PFSK-1 (cell line): ENCODE measurements around the gene GMPPB.

Source experiments
- FOXP2 ChIP-seq: optimal IDR thresholded peaks from 2 replicates; pipeline ENCODE3; 2011; ENCODE audit warnings: borderline replicate concordance, control low read depth, inconsistent platforms; ENCODE audit not compliant: insufficient read depth; ENCODE audit errors: extremely low read length, extremely low read depth
- POLR2AphosphoS5 ChIP-seq: IDR thresholded peaks from 2 replicates; pipeline ENCODE4 v1.6.1; 2012; ENCODE audit warnings: low read depth, mild to moderate bottlenecking, control low read depth, low read length, moderate library complexity
- REST ChIP-seq, 2 experiments: IDR thresholded peaks; 2 replicates each; pipeline versions ENCODE4 v1.6.1 to v1.8.0; 2011 to 2012; ENCODE audit warnings: low read depth in 2 of 2, low read length in 2 of 2, control low read depth in 1 of 2, inconsistent platforms in 1 of 2, mild to moderate bottlenecking in 1 of 2, moderate library complexity in 1 of 2; ENCODE audit not compliant: insufficient read depth in 1 of 2
- SIN3A ChIP-seq: IDR thresholded peaks from 2 replicates; pipeline ENCODE4 v1.6.1; 2012; ENCODE audit warnings: mild to moderate bottlenecking, low read length, moderate library complexity, borderline replicate concordance; ENCODE audit not compliant: insufficient read depth
- TAF1 ChIP-seq: IDR thresholded peaks from 2 replicates; pipeline ENCODE4 v1.6.1; 2012; ENCODE audit warnings: low read length, control low read depth, borderline replicate concordance; ENCODE audit not compliant: insufficient read depth

Gene GMPPB

DNA sequence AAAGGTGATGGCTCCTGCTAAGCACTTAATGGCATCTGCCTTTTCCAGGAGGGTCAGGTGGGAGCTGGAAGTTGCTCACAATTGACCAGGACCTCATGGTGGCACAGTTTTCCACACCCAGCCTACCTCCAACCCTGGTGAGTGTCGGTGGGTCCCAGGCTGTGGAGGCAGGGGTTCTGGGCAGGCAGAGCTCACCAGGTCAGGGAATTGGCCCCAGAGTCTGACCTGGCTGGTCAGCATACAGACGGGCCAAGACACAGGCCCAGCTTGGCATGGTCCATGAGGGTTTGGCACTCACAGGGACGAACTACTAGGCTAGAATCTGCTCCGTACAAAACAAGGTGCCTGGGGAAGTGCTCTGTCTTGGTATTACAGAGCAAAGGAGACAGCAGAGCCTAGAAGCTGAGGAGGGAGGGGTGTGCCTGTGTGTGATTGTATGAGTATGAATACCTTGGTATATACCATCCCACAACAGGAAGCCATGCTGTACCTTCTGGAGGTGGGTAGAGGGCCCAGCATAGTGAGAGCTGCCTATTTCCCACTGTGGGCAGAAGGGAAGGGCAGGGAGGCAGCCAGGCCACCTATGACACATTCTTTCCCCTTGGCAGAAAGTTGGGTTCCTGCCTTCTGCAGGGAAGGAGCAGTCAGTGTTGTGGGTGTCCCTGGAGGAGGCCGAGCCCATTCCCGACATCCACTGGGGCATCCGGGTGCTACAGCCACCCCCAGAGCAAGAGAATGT is 43.1 kb downstream of the GMPPB start:
- TF ChIP-seq TAF1 (no peak), REST (IDR thresholded peaks at IDR 0.05; ENCODE audit: insufficient read depth in 1 of 2, low read depth in 2 of 2, low read length in 2 of 2) (no peak), FOXP2 (no peak), POLR2AphosphoS5 (no peak), SIN3A (no peak)

- TF ChIP-seq REST (IDR thresholded peaks at IDR 0.05; ENCODE audit: insufficient read depth in 1 of 2, low read depth in 2 of 2, low read length in 2 of 2) (no peak), SIN3A (no peak), POLR2AphosphoS5 (no peak), FOXP2 (no peak), TAF1 (no peak)
Measured at GRCh38 chr3:49675912-49676311, 47.8 kb downstream of the GMPPB start.

GRCh38 chr3:49674497-49674983 is 49.2 kb downstream of the GMPPB start:
- TF ChIP-seq TAF1 (no peak), REST (IDR thresholded peaks at IDR 0.05; ENCODE audit: insufficient read depth in 1 of 2, low read depth in 2 of 2, low read length in 2 of 2) (no peak), SIN3A (no peak), FOXP2 (no peak), POLR2AphosphoS5 (no peak)

DNA sequence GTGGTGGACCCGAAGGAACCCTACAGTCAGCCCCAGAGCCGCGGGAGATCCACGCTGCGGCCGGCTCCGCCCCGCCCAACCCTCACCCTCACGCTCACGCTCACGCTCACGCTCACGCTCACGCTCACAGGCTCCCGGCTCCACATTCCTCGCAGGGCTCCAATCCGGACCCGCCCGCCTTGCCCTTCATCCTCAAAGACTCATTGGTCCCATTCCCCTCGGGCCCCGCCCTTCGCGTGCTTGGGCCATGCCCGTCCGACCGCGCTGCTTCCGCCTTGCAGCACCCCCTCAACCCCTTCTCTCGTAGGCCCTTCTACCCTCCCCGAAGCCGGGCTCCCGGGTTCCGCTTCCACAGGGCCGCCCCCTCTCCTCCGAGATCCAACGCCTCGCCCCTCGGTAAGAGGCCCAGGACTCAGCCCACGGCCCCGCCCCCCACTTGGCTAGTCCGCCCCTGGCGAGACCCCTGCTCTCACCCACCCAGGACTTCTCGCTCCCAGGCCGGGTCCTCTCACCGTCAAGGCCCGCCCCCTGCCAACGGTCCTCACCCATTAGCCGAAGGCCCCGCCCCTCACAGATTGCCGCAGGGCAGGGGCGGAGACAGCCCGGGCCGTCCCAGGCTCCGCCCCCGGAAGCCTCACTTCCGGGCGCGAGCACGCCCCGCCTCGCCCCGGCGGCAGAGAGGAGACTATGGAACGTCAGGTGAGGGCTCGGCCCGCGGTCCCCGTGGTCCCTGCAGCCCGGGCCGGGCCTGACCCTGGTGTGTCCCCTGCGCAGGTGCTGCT is 49.8 kb downstream of the GMPPB start, which contains the start of gene APEH:
Gene APEH (plus strand): TSS at position 637 of the 782 bp plus-strand sequence. CDS start 51 bp downstream, at position 688.
- no peak for TF ChIP-seq SIN3A
- TF ChIP-seq POLR2AphosphoS5: no peak
- TF ChIP-seq FOXP2: peak; percentile 37

GRCh38 chr3:49673121-49673714 is 50.5 kb downstream of the GMPPB start:
- no peak for TF ChIP-seq SIN3A
- no peak for TF ChIP-seq TAF1
- TF ChIP-seq POLR2AphosphoS5: no peak
- TF ChIP-seq REST (IDR thresholded peaks at IDR 0.05; ENCODE audit: insufficient read depth in 1 of 2, low read depth in 2 of 2, low read length in 2 of 2): no peak
- TF ChIP-seq FOXP2: no peak
